K562 (cell line): Measurements from ENCODE around the gene ANKRD31. TPM values are rescaled to one million over a fixed set of nuclear protein-coding genes. Genes with fewer than 3 reads are reported as not detected.

Experiments
- ATAC-seq: fragments of 200-7000 bp; cut with Tn5 transposase; 3 replicates; pipeline ENCODE4 v1.9.1; 2020; ENCODE audit warnings: moderate library complexity
- BruUV-seq: library from RNA; stranded (reverse); fragments of 400-500 nt; replicated peaks from 2 replicates; lab custom pipeline; 2021; lab: Mats Ljungman, UMichigan
- CTCF ChIA-PET: fragments of 300-600 bp; formaldehyde crosslinking; extraction: SDS; loops from one replicate; lab custom pipeline; 2021; ENCODE audit warnings: low intra/inter-chr PET ratio; lab: Yijun Ruan, JAX
- POLR2A ChIA-PET: fragments of 300-600, 350-650 bp; sonication (Branson Sonifier 250); formaldehyde crosslinking; extraction: SDS; loops from one replicate; lab custom pipeline; 2021; ENCODE audit warnings: antibody characterized with exemption, inconsistent platforms; lab: Yijun Ruan, JAX
- DNase-seq, 4 experiments: peaks; one replicate each; pipeline versions ENCODE4 v3.0.0 to v3.0.0-alpha.2; 2011 to 2018; ENCODE audit warnings: low spot score in 3 of 4, mixed read lengths in 3 of 4; ENCODE audit errors: extremely low read depth in 1 of 4
- FAIRE-seq: peaks from 2 replicates; lab custom pipeline; 2011; peaks lifted over from hg19 to GRCh38; lab: Jason Lieb, UNC
- H2AFZ ChIP-seq: 2 replicates; pipeline ENCODE4 v1.6.0; 2011; ENCODE audit warnings: low read depth, low read length, control low read depth, inconsistent platforms
- H3K27ac ChIP-seq: fragments of 200-600 bp; 3 replicates; pipeline ENCODE4 v1.8.0; 2011; ENCODE audit warnings: low read depth, mild to moderate bottlenecking, control low read depth, inconsistent platforms, low read length, moderate library complexity, mixed read lengths; ENCODE audit errors: extremely low read depth
- H3K27me3 ChIP-seq, 2 experiments: fragments of 300-600 bp in 1 of 2; 2 replicates in 1 of 2; 3 replicates in 1 of 2; pipeline versions ENCODE4 v1.6.0 to v1.8.0; 2011; ENCODE audit warnings: inconsistent platforms in 2 of 2, low read length in 2 of 2, mild to moderate bottlenecking in 1 of 2, mixed read lengths in 1 of 2, moderate library complexity in 1 of 2; ENCODE audit not compliant: control insufficient read depth in 2 of 2, insufficient read depth in 2 of 2
- H3K36me3 ChIP-seq: fragments of 300-600 bp; 3 replicates; pipeline ENCODE4 v1.8.0; 2011; ENCODE audit warnings: mild to moderate bottlenecking, low read length, inconsistent platforms; ENCODE audit not compliant: control insufficient read depth, insufficient read depth
- H3K4me1 ChIP-seq, 2 experiments: fragments of 200-600 bp in 1 of 2; replicated peaks in 1 of 2; 2 replicates in 1 of 2; 3 replicates in 1 of 2; pipeline versions ENCODE4 v1.5.1 to v1.8.0; 2011; ENCODE audit warnings: inconsistent platforms in 2 of 2, low read length in 2 of 2, mild to moderate bottlenecking in 1 of 2, mixed read lengths in 1 of 2, moderate library complexity in 1 of 2; ENCODE audit not compliant: control insufficient read depth in 2 of 2, insufficient read depth in 2 of 2
- H3K4me2 ChIP-seq: 2 replicates; pipeline ENCODE4 v1.6.1; 2011; ENCODE audit warnings: low read length, control low read depth, inconsistent platforms, mixed read lengths; ENCODE audit not compliant: insufficient read depth
- H3K4me3 ChIP-seq: fragments of 200-600 bp; sonication (generic), shearing (Covaris generic); 2 replicates; pipeline ENCODE4 v1.5.1; 2016; ENCODE audit warnings: control low read depth, inconsistent platforms
- H3K79me2 ChIP-seq: fragments of 200-600 bp; 3 replicates; pipeline ENCODE4 v1.8.0; 2011; ENCODE audit warnings: low read length, inconsistent platforms; ENCODE audit not compliant: control insufficient read depth, insufficient read depth
- H3K9ac ChIP-seq, 2 experiments: 2 replicates each; pipeline versions ENCODE4 v1.6.0 to v1.6.1; 2011; ENCODE audit warnings: low read depth in 2 of 2, low read length in 2 of 2, control low read depth in 1 of 2, inconsistent platforms in 1 of 2, mild to moderate bottlenecking in 1 of 2, mixed read lengths in 1 of 2; ENCODE audit not compliant: insufficient read depth in 1 of 2
- H3K9me1 ChIP-seq: one replicate; pipeline ENCODE4 v1.6.0; 2011; ENCODE audit warnings: inconsistent platforms, mild to moderate bottlenecking, low read length, moderate library complexity; ENCODE audit not compliant: control insufficient read depth, insufficient read depth
- H3K9me3 ChIP-seq: replicated peaks from 2 replicates; pipeline ENCODE4 v1.5.1; 2011; ENCODE audit warnings: low read depth, low read length, inconsistent platforms; ENCODE audit not compliant: control insufficient read depth, insufficient read depth
- H4K20me1 ChIP-seq: replicated peaks from 2 replicates; pipeline ENCODE4 v1.6.1; 2011; ENCODE audit warnings: low read length, inconsistent platforms, mixed read lengths; ENCODE audit not compliant: control insufficient read depth, insufficient read depth
- CCAR2 ChIP-seq: fragments of 200-400 bp; formaldehyde crosslinking; IDR thresholded peaks from 2 replicates; pipeline ENCODE4 v1.6.1; 2017; ENCODE audit warnings: mild to moderate bottlenecking, low read depth, low read length
- EP300 ChIP-seq: IDR thresholded peaks from 2 replicates; pipeline ENCODE4 v1.6.1; 2012; ENCODE audit warnings: low read length, improper control_type of control experiment
- NCOA4 ChIP-seq: fragments of 450-650 bp; IDR thresholded peaks from 2 replicates; pipeline ENCODE4 v1.6.1; 2018; ENCODE audit warnings: mild to moderate bottlenecking; ENCODE audit not compliant: partially characterized antibody
- NFIC ChIP-seq: fragments of 450-650 bp; IDR thresholded peaks from 2 replicates; pipeline ENCODE4 v1.6.1; 2017; ENCODE audit warnings: mild to moderate bottlenecking, inconsistent platforms
- RFX1 ChIP-seq: fragments of 450-650 bp; IDR thresholded peaks from 2 replicates; pipeline ENCODE4 v1.6.1; 2016; ENCODE audit warnings: mild to moderate bottlenecking, moderate library complexity
- SMAD1 ChIP-seq: fragments of 150-350 bp; IDR thresholded peaks from 2 replicates; pipeline ENCODE4 v1.6.1; 2014; ENCODE audit warnings: low read length, low read depth; ENCODE audit not compliant: partially characterized antibody
- ZBED1 ChIP-seq: IDR thresholded peaks from 2 replicates; pipeline ENCODE4 v1.6.1; 2014
- ZNF253 ChIP-seq: fragments of 250-450 bp; sonication (Bioruptor Pico); conservative IDR thresholded peaks from 2 replicates; pipeline ENCODE4 v1.6.1; 2021; ENCODE audit warnings: mild to moderate bottlenecking
- ZNF41 ChIP-seq: fragments of 250-450 bp; sonication (Bioruptor Pico); conservative IDR thresholded peaks from 2 replicates; pipeline ENCODE4 v1.4.0; 2020; ENCODE audit warnings: mild to moderate bottlenecking
- ZNF431 ChIP-seq: sonication (generic); formaldehyde crosslinking; IDR thresholded peaks from 2 replicates; pipeline ENCODE4 v1.8.0; 2022; ENCODE audit warnings: mild to moderate bottlenecking, missing genetic modification reagents
- ZNF507 ChIP-seq: conservative IDR thresholded peaks from 2 replicates; pipeline ENCODE4 v1.6.1; 2017; ENCODE audit warnings: missing genetic modification characterization, missing compliant biosample characterization
- WGBS: fragments of 100-300 bp; shearing (Covaris generic); methylation state at CpG from one replicate; pipeline ENCODE4 v1.1.6; 2016; ENCODE audit warnings: low coverage, mixed read lengths; ENCODE audit not compliant: insufficient coverage; ENCODE audit errors: missing lambda C conversion rate; 5-methylcytosine and 5-hydroxymethylcytosine counted together
- in situ Hi-C: fragments of 300-500 bp; cut with MboI; formaldehyde crosslinking; loops from 4 replicates; pipeline ENCODE4 v1.15.0; 2018; ENCODE audit warnings: inconsistent platforms, mixed read lengths
- intact Hi-C: fragments of 100-400 bp; cut with micrococcal nuclease; formaldehyde crosslinking; loops from 2 replicates; pipeline ENCODE4 v1.14.2; 2022
- polyA plus RNA-seq, 8 experiments: library from polyadenylated mRNA; depleted of rRNA in 4 of 8; stranded (reverse) in 5 of 8; unstranded in 3 of 8; fragments of >200 nt; fragmentation: Nextera tagmentation in 2 of 8; fragmentation: Illumina TruSeq in 1 of 8; extraction: Ambion mirVana in 2 of 8; extraction: Trizol in 1 of 8; gene quantifications; 2 replicates each; pipeline versions ENCODE4 v1.2.1 to v1.2.3, GENCODE V29; 2011 to 2014; ENCODE audit warnings: inconsistent platforms in 1 of 8, missing spikeins in 1 of 8
- total RNA-seq, 7 experiments: library from RNA; depleted of rRNA in 6 of 7; stranded (reverse); fragments of >200 nt in 6 of 7; fragmentation: Illumina TruSeq in 2 of 7; extraction: Trizol in 2 of 7; gene quantifications; 2 replicates each; pipeline versions ENCODE4 v1.2.1 to v1.2.3, GENCODE V29; 2011 to 2021; ENCODE audit warnings: low replicate concordance in 1 of 7
- TF ChIP-seq, protein P1 (sequence below): fragments of 450-650 bp; IDR thresholded peaks from 2 replicates; pipeline ENCODE4 v1.6.1; 2016
- TF ChIP-seq, protein P2 (sequence below): sonication (generic); formaldehyde crosslinking; IDR thresholded peaks from 2 replicates; pipeline ENCODE4 v1.9.0; 2022; ENCODE audit warnings: mild to moderate bottlenecking, missing genetic modification reagents
- TF ChIP-seq, protein P3 (sequence below): fragments of 450-650 bp; formaldehyde crosslinking; IDR thresholded peaks from 2 replicates; pipeline ENCODE4 v1.4.0; 2020; ENCODE audit warnings: mild to moderate bottlenecking, mixed read lengths

ANKRD31 gene
- total and polyA plus RNA-seq, 9 of the 15 experiments (the other 6 are each of a cell fraction or from before 2014, with no cell fraction given): under 0.01 to 0.11 (median 0.05) TPM; not detected in 1

DNA sequence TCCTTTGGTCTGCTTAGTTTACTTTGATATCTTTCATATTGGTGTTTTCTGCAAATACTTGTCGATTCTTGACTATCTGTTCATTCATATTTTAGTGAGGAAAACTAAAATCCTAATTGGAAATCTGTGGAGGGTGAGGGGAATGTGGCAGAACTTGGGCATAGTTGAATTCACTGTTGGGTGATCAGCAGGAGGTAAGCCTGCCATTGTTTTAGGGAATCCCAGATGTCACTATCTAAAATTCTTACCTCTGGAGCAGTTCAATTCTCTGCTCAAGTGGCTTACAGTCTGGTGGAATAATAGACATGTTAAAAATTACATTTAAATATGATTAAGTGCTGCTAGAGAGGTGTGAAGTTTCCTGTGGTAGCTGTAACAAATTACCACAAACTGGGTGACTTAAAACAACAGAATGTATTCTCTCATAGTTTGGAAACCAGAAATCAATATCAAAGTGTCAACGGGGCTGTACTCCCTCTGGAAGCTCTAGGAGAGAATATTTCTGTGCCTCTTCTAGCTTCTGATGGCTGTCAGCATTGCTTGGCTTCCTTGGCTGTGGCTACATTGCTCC, 94.0 kb downstream of the ANKRD31 start:
- TF ChIP-seq EP300 (no peak), ZNF253 (CRISPR knock-in tag) (no peak)
- 3% methylated on average over 2 of the region's 2 CpGs for WGBS
- CTCF ChIA-PET: no interaction called here
- H3K4me1 ChIP-seq: no peaks in the 10 kb centered on the region
- intact Hi-C loops (no loop called here), in situ Hi-C loops (no loop called here)
- POLR2A ChIA-PET: interaction anchor here (0.6 kb wide), 1 partner anchor 12 kb away, joined by 3 read pairs; no protein-coding TSS in a partner anchor
- no peaks in the 10 kb centered on the region for H3K9me1 ChIP-seq
- no peak overlapping the region for H3K4me2 ChIP-seq
- no peaks in the 10 kb centered on the region for H4K20me1 ChIP-seq
- DNase-seq (no peak), FAIRE-seq (no peak), ATAC-seq (no peak)
- H3K9me3 ChIP-seq: no peaks in the 10 kb centered on the region
- H3K4me3 ChIP-seq: no peak overlapping the region
- no TSS peak for BruUV-seq
- H2AFZ ChIP-seq: no peak overlapping the region
- H3K27ac ChIP-seq: no peak overlapping the region
- no peaks in the 10 kb centered on the region for H3K27me3 ChIP-seq
- H3K79me2 ChIP-seq: no peaks in the 10 kb centered on the region
- no peak overlapping the region for H3K9ac ChIP-seq
- no peaks in the 10 kb centered on the region for H3K36me3 ChIP-seq

DNA sequence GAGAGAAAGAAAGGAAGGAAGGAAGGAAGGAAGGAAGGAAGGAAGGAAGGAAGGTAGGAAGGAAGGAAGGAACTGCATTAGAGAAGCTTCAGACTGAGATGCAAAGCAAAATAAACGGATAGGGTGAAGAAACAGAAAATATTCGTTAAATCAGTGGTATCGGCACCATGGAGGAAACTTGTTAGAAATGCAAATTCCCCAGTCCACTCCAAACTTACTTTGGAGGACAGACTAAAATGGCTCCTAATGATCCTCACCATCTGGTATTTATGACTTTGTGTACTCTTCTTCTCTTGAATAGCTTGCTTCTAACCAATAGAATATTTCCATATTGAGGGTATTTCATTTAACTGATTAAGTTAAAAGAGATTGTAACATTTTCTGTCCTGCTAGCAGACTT, 96.4 kb downstream of the ANKRD31 start:
- no peak for FAIRE-seq
- WGBS: 4% methylated on average over 3 of the region's 3 CpGs
- TF ChIP-seq RFX1 (no peak), NFIC (no peak), CCAR2 (no peak), ZBED1 (no peak), ZNF41 (CRISPR knock-in tag) (no peak), ZNF507 (no peak), NCOA4 (no peak), ZNF431 (no peak), SMAD1 (no peak)
- TF ChIP-seq, protein P1, sequence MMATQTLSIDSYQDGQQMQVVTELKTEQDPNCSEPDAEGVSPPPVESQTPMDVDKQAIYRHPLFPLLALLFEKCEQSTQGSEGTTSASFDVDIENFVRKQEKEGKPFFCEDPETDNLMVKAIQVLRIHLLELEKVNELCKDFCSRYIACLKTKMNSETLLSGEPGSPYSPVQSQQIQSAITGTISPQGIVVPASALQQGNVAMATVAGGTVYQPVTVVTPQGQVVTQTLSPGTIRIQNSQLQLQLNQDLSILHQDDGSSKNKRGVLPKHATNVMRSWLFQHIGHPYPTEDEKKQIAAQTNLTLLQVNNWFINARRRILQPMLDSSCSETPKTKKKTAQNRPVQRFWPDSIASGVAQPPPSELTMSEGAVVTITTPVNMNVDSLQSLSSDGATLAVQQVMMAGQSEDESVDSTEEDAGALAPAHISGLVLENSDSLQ: no peak
- TF ChIP-seq, protein P2, sequence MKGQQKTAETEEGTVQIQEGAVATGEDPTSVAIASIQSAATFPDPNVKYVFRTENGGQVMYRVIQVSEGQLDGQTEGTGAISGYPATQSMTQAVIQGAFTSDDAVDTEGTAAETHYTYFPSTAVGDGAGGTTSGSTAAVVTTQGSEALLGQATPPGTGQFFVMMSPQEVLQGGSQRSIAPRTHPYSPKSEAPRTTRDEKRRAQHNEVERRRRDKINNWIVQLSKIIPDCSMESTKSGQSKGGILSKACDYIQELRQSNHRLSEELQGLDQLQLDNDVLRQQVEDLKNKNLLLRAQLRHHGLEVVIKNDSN (CRISPR knock-in tag): no peak
- TF ChIP-seq, protein P3, sequence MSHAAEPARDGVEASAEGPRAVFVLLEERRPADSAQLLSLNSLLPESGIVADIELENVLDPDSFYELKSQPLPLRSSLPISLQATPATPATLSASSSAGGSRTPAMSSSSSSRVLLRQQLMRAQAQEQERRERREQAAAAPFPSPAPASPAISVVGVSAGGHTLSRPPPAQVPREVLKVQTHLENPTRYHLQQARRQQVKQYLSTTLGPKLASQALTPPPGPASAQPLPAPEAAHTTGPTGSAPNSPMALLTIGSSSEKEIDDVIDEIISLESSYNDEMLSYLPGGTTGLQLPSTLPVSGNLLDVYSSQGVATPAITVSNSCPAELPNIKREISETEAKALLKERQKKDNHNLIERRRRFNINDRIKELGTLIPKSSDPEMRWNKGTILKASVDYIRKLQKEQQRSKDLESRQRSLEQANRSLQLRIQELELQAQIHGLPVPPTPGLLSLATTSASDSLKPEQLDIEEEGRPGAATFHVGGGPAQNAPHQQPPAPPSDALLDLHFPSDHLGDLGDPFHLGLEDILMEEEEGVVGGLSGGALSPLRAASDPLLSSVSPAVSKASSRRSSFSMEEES: no peak

More for the DNA sequence above, 96.4 kb downstream of the ANKRD31 start:
- DNase-seq (no peak), ATAC-seq (no peak)
- in situ Hi-C loops (no loop called here), intact Hi-C loops (no loop called here)
- Histone ChIP-seq H3K9me1 (no peaks in the 10 kb centered on the region), H3K9ac (no peak overlapping the region), H3K27me3 (no peaks in the 10 kb centered on the region), H3K36me3 (no peaks in the 10 kb centered on the region), H3K4me3 (no peak overlapping the region), H3K4me1 (no peaks in the 10 kb centered on the region), H3K27ac (no peak overlapping the region), H4K20me1 (no peaks in the 10 kb centered on the region), H3K9me3 (no peaks in the 10 kb centered on the region), H3K79me2 (no peaks in the 10 kb centered on the region), H2AFZ (no peak overlapping the region), H3K4me2 (no peak overlapping the region)
- ChIA-PET CTCF (no interaction called here), POLR2A (no interaction called here)
- BruUV-seq: no TSS peak
